ENCODE data around the gene HOMER1. TPM values are rescaled to one million over a fixed set of nuclear protein-coding genes. Genes with fewer than 3 reads are reported as not detected.
A peak's percentile ranks its signal among the peaks of the same experiment; 100 is the strongest.
"Not testable (repeated sequence)": the region's sequence is repeated elsewhere in the genome, so short reads cannot be mapped to it uniquely, and the experiment has no call there.

Gene HOMER1
- total RNA-seq, 1 donor from 2014 or later = 16.5 TPM

- DNase-seq (ENCODE audit: low spot score) = no peak
Measured at GRCh38 chr5:79517601-79518000, 3.7 kb upstream of the HOMER1 start.

GRCh38 chr5:79516986-79517385, 3.1 kb upstream of the HOMER1 start:
- DNase-seq (ENCODE audit: low spot score) = no peak

GRCh38 chr5:79516331-79516730, 2.4 kb upstream of the HOMER1 start:
- DNase-seq (ENCODE audit: low spot score) = not testable (repeated sequence)

- DNase-seq (ENCODE audit: low spot score) = peak; percentile 94
Measured at GRCh38 chr5:79514391-79515105, 614 bp upstream of the HOMER1 start.

DNA sequence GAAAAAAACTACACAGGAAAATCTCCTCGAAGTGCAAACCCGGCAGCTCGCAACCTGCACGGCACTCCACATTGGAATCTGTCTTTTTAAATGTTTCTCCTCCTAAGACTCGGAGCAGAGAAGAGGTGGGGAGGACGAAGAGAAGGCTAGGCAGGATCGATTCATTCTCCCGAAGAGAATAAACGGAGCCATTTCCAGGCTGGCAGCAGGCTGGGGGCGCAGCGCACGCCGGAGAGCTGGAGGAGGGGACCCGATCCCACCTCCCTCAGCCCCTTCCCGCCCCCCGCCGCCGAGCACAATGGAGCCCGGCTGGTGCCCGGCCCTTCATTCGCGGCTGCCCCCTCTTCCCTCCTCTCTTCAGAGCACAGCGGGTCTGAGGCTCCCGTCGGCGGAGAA, 628 bp downstream of the HOMER1 start:
- peak; percentile 59 for DNase-seq (ENCODE audit: low spot score)

- DNase-seq (ENCODE audit: low spot score) = no peak
Measured at GRCh38 chr5:79512471-79513307, 1.2 kb downstream of the HOMER1 start.

- no peak for DNase-seq (ENCODE audit: low spot score)
Measured at GRCh38 chr5:79512049-79512448, 1.9 kb downstream of the HOMER1 start.

GRCh38 chr5:79510638-79511037, 3.3 kb downstream of the HOMER1 start:
- DNase-seq (ENCODE audit: low spot score) = no peak

GRCh38 chr5:79509244-79509885, 4.6 kb downstream of the HOMER1 start:
- no peak for DNase-seq (ENCODE audit: low spot score)

DNA sequence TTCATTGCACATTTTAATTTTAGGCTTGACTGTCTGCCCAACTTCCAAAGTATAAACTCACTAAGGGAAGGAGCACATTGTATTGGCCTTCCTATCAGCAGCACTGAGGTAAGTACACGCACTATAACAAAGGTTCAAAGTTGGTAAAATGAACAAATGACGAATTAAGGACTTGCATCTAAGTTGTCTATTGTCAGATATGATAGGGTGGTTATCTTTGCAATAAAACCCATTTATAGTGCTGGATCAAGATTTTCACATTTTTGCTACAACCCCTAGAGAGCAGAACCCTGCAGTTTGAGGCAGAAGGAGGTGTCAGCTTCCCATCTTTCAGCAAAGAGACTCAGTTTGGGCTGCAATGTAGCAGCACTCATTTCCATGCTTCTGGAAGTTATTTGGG, 5.1 kb downstream of the HOMER1 start:
- DNase-seq (ENCODE audit: low spot score) = no peak

- no peak for DNase-seq (ENCODE audit: low spot score)
Measured at GRCh38 chr5:79508354-79508753, 5.6 kb downstream of the HOMER1 start.

DNA sequence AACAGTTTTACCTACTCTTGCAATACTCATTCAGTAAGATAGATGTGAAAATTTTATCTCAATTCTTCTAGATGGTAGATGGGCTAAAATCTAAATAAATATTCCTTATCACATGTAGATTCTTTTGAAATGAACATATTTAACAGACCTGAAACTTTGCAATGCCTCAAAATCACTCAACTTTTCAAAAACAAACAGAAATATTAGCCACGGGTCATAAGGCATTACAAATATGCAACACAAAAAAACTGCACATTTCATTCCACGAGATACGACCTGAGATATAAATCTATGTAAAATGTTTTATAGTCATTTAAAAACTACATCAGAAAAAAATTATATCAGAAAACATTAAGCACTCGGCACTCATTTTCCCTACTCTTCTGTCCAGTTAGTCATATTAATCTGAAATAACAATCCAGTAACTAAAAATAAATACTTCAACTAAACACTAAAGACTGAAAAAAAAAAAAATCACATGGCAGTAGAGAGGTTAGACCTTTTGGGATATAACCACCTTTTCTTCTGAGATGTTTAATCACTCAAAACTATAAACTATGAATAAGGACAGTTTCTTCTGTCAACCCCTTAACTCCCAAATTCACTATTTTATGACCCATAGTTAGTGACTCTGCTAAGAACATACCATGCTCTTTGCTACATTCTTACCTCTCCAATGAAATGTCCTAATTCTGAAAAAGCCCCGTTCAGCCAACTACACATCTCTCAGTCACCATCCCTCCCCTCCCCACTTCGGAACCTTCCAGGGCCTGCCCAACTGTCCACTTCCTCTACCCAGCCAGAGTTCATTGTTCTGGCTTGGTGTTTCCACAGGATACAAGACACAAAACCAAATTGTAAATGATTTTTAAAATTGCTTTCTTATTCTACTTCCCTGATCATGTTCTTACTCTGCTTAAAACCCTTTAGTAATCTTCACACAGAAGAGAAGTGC, 6.4 kb downstream of the HOMER1 start:
- no peak for DNase-seq (ENCODE audit: low spot score)

DNA sequence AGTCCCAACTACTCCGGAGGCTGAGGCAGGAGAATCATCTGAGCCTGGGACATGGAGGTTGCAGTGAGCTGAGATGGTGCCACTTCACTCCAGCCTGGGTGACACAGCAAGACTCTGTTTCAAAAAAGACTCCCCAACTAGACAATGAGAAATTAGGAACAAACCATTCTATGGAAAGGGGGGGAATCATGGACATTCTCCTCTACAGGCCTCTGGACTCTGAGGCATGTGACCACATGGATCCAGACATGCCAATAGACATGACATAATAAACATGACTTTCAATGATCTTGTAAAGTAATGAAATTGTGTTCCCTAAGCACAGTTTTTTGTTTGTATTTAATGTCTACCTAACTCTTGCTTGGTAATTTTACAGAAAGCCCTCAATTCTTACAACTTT, 8.8 kb downstream of the HOMER1 start:
- DNase-seq (ENCODE audit: low spot score) = no peak

DNA sequence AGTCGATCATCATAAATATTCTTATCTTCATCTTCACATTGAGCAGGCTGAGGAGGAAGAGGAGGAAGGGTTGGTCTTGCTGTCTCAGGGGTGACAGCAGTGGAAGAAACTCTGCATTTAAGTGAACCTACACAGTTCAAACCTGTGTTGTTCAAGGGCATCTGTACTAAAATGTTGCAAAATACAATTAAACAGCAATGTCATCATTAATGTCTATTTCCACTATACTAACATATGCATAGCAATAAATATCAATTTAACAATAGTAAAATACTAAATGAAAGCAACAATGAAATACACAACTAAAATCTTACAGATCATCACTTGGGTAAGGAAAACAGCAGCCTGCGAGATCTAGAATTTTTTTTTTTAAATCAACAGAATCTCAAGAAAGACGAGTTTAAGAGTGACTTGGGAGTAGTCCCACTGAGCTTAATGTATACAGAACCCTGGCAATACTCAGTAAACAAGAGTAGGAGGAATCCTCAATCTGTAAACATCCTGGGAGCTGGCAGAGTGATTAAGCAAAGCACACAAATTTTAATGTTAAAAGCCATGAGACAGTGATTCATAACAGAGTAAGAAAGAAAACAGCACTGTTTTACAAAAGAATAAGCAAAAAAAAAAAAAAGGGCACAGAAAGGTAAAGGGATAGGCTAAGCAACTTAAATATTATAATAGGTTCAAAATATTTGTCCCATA, 10.0 kb downstream of the HOMER1 start:
- no peak for DNase-seq (ENCODE audit: low spot score)

GRCh38 chr5:79499640-79500273, 14.2 kb downstream of the HOMER1 start:
- no peak for DNase-seq (ENCODE audit: low spot score)

DNA sequence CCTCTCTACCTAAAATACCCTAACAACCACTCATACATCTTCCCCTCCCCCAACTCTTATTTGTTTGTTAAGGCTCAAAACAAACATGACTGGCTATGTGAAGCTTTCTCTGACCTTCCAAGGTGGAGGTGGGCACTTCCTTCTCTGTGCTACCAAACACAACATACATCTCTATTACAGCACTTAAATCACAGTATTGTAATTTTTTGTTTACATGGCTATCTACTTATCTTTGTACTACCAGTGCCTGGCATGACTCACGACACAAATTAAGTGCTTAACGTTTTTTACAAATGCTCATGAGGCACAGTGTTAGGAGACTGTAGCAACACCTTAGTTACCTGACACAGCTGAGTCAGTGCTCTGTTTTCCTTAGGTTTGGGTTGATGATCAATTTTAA, 18.6 kb downstream of the HOMER1 start:
- DNase-seq (ENCODE audit: low spot score) = no peak

DNA sequence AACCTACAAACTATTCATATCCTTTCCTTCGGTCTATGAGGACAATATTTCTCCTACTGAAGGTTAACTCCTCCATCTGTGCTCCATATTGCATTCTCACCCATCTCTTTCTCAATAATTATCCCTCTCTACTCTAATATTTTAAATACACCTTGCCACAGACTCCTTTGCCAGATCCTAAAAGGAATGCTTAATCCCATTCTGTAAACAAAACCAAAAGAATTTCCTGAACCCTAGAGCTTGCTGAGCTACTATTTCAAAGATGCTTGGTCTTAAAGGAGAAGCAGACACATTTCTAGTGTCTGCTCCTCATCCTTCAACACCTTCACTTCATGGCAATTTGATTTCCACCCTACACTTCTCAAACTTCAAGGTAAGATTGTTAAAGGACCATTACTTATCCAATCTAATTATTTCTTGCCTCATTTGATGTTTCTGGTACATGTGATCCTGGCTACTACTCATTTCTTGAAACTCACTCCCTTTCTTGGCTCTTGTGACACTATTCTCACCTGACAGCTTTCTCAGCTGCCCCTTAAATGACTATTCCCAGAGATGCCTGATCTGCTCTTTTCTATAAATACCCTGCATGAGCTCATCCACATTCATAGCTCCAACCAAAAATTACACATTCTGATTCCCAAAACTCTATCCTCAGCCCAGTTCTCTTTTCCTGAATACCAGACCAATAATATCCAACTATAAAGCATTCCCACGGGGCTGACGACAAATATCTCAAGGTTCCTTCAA, 20.2 kb downstream of the HOMER1 start:
- no peak for DNase-seq (ENCODE audit: low spot score)

GRCh38 chr5:79491690-79492317, 22.1 kb downstream of the HOMER1 start:
- no peak for DNase-seq (ENCODE audit: low spot score)

- no peak for DNase-seq (ENCODE audit: low spot score)
Measured at GRCh38 chr5:79490323-79490936, 23.5 kb downstream of the HOMER1 start.

Measured in ureter (tissue), 1 donor.